Subcutaneous adipose tissue (tissue), 4 donors: ENCODE data around the gene PBX1. TPM values are rescaled to one million over a fixed set of nuclear protein-coding genes. Genes with fewer than 3 reads are reported as not detected.

ENCODE experiments used
- total RNA-seq, 4 donors: library from RNA; depleted of rRNA; stranded (reverse); fragments of >200 nt; gene quantifications; one replicate each; pipeline ENCODE4 v1.1.0, GENCODE V29; 2016
- TF ChIP-seq, protein P1 (sequence below): fragments of 450-650 bp; IDR thresholded peaks from one replicate; pipeline ENCODE4 v1.5.1; 2016; ENCODE audit warnings: low read depth, mild to moderate bottlenecking, control low read depth, antibody characterized with exemption, moderate library complexity

Gene PBX1
- total RNA-seq, 4 donors from 2014 or later: 36.5 to 61.1 (median 54.2) TPM

DNA sequence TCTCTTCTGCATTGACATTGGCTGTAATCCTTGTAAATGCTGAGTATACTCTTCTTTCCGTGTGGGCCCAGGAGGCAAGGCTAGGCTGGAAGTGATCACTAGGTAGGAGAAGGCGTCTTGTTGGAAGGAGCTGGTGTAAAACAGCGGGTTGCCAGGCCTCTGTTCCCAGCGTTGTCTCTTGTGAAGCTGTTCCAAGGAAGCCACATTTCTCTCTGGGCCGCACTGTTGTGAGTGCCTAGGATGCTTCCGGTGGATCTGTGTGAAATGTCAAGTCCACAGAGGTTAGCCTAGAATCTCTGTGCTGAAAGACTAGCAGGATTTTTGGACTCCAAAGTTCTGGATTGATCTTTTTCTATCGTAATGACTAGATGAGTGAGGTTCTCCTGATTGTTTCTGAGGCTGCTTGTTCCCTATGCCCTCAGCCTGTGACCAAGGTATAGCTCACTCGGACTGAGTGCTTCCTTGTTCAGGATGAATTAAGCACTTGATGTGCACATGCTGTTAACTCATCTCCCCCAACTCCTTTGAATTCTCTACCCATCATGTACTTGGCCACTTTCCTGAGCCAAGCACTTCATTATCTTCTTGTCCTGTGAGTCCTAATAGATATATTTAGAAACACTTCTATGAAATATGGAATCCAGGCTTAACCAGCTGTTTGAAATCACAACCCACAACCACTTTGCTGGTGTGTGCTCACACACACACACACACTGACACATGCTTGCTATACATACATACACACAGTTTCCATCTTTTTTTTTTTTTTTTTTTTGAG lies 63.3 kb downstream of the PBX1 start:
- TF ChIP-seq, protein P1, sequence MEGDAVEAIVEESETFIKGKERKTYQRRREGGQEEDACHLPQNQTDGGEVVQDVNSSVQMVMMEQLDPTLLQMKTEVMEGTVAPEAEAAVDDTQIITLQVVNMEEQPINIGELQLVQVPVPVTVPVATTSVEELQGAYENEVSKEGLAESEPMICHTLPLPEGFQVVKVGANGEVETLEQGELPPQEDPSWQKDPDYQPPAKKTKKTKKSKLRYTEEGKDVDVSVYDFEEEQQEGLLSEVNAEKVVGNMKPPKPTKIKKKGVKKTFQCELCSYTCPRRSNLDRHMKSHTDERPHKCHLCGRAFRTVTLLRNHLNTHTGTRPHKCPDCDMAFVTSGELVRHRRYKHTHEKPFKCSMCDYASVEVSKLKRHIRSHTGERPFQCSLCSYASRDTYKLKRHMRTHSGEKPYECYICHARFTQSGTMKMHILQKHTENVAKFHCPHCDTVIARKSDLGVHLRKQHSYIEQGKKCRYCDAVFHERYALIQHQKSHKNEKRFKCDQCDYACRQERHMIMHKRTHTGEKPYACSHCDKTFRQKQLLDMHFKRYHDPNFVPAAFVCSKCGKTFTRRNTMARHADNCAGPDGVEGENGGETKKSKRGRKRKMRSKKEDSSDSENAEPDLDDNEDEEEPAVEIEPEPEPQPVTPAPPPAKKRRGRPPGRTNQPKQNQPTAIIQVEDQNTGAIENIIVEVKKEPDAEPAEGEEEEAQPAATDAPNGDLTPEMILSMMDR: no peak

DNA sequence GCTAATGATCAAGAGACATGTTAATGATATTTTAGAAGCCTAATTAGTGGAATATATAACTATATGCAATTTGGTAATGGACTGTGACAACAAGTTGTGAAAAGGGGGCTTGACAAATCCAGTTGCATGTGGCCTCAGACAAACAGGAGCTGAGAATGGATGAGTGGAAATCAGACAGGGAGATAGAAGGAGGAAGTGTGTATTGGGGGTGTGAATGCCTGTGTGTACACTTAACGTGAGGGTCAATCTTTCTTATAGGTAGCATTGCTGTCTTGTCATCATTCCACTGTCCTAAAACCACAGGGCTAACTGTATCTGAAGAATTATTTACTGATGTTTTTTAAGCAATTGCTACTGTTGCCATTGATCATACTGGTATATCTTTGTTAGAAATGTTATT lies 64.8 kb downstream of the PBX1 start:
- TF ChIP-seq, protein P1: no peak

DNA sequence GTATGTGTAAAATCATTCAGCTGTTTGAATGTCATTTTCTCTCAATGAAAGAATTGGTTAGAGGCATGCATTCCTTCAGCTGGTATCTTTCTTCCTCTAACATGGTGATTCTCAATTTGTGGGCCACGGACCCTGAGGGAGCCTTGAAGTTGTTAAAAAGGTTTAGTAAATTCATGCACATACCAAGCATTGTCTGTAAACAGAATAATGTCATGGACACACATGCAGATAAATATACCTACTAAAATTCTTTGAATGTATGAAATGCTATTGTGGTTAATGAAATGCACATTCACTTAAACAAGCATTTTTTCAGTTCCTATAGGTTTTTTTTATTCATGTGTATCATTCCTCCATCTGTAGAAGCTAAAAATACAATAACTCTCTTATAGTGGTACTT lies 65.4 kb downstream of the PBX1 start:
- TF ChIP-seq, protein P1: no peak

DNA sequence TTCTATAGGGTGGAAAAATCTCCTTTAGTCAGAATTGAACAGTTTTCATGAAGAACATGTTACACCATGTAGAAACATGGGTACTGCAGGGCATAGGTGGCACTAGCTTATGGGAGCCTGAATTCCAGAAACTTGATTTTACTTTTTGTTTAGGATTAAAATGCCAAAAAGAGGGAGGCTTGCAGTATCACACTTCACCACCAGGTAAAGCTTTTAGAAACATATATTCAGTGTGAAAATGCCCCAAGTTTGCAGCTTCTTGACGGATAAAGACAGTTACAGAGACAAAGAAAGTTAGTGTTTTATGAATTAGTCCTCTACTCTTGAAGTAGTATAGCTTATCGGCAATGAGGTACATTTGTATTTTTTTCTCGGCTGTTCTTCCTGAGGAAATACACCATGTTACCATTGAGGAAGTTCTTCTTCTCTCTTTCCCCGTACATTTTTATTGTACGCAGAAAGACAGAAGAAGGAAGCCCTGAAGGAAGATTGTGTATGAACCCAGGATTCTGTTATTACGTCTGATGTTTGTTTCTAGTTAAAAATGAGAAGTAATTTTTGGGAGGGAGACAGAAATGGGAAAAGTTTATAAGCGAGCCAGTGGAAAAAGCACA lies 66.1 kb downstream of the PBX1 start:
- TF ChIP-seq, protein P1: no peak

DNA sequence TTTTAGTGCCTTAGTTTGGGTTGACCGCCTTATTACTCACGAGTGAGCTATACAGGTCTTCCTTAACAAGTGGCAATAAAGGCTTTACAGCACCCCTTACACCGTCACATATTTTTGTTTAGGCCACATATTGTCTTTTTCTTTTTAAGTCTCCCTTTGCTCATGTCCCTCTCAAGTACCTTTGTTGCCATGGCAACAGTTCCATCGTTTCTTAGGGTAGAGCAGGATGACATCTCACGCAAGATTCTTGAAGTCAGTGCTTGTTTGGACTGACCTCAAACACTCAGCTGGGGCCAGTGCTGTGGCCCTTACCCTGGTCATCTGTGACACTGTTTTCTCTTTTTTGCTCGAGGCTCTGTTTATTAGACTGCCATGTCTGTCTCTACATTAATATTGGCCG lies 69.8 kb downstream of the PBX1 start:
- TF ChIP-seq, protein P1: no peak

DNA sequence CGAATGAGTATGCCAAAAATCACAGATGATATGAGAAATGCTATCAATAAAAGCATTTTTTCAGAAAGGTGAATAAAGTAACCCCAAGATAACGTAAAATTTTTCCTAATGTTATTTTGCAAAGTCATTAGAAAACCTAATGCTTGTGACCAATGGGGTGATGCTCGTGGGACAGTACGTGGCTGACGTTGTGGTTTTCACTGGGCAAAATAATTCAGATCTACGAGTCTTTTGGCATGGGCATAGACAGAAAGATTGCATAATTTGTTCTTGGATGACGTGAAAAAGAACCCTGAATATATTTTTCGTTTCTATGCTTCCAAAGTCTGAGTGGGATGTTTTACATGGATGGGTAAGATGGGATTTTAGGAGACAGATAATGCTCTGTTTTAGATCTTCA lies 71.0 kb downstream of the PBX1 start:
- TF ChIP-seq, protein P1: no peak

DNA sequence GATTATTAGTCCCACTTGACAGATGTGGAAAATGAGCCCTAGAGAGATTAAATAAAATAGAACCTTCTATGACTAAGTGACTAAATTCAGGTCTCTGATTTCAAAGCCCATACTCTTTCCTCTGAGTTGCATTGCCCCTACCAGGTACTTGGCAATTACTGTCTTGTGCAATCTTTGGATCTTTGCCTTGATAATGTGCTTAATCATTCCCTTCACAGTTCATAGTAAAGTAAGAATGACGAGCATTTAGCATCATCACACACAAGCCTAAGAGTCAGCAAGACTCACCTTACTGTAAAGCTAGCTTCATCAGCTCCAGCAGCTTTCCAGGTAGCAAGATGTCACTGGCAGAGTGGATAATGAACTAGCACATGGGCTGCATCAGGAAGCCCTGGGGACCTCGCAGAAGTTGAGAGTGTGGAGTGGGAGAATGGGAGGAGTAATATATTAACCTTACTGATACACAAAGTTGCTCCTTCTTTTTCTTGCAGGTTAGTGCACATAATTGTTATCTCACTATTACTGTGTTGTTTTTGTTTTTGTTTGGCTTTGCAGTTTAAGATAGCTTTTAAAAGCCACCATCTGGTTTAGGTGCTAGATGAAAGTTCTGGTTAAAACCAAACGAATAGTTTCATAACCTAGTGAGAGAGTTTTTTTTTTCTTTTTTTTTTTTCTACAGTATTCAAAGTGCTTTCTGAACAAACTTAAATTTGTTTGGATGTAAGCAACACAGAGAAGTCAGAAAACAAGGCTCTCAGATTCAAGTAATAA lies 71.8 kb downstream of the PBX1 start:
- TF ChIP-seq, protein P1: no peak
